Measurements from ENCODE around the gene TMEM126A. TPM values are rescaled to one million over a fixed set of nuclear protein-coding genes. Genes with fewer than 3 reads are reported as not detected.

TMEM126A gene
- total RNA-seq, 2 experiments from 2014 or later, result 45.3 to 49.4 TPM

DNA sequence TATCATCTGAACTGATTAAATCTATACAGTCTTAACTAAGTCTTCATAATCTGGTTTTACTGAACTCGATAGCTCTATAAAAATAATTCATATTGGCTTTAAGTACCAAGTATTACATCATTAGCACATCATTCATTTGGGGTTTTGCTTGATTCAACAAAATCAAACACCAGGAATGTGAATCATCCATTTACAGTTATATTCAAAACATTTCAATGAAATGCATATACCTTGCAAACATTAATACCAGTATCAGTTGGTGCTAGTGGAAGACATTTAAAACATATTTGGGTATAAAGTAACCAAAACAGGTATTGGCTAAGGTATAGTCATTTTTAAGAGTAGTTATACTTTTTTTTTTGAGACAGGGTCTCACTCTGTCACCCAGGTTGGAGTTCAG, 50.4 kb downstream of the TMEM126A start:
- DNase-seq, result no peak
- no peak overlapping the region for H3K27ac Mint-ChIP-seq
- no peaks in the 10 kb centered on the region for H3K36me3 Mint-ChIP-seq
- ChIA-PET POLR2A (interaction anchor here (1.6 kb wide), 1 partner anchor 130 kb away, joined by 3 read pairs; no protein-coding TSS in a partner anchor), CTCF (no interaction called here)
- H3K9me3 Mint-ChIP-seq, result no peaks in the 10 kb centered on the region
- intact Hi-C loops (cut with micrococcal nuclease), result no loop called here
- H3K27me3 Mint-ChIP-seq, result no peaks in the 10 kb centered on the region
- peaks cover 34% of the 10 kb centered on the region for H3K4me1 Mint-ChIP-seq (ENCODE audit: low read depth)
- H3K4me3 Mint-ChIP-seq, result no peak overlapping the region

DNA sequence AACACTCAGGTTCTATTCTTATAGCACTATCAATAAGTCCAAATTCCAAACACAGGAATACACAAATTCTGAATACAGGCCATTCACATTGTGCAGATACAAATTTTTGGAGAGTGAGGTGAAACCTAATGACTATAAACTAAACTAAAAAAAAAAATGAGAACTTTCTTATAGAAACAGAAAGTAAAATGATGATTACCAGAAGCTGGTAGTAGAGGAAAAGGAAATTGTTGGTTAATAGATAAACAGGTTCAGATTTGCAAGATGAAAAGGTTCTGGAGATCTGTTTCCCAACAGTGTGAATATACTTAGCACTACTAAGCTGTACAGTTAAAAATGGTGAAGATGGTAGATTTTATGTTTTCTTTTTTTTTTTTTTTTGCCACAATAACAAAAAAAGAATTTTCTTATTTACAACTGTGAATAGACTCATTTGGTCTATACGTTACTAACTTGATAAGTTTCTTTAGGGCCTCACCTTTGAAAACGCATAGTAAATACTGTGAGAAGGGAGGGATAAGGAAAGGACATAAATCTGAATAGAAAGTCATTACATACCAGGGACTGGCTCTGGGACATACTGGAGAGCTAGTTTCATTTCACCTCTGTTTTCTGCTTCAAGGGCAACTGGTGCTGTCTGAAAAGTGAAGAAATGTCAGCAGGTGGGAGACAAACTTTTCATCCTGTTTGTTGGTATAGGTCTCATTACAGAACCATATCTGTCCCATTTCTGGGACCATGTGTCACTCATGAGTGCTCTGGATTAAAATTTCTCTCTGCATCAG, 52.4 kb downstream of the TMEM126A start:
- CTCF ChIA-PET, result interaction anchor here (1.0 to 1.2 kb wide), 2 partner anchors 42 to 154 kb away, joined by 3 read pairs; no protein-coding TSS in a partner anchor
- POLR2A ChIA-PET, result interaction anchor here (0.6 to 1.1 kb wide), 5 partner anchors 84 to 735 kb away, joined by 3 to 4 read pairs (median 3); no protein-coding TSS in a partner anchor
- Mint-ChIP-seq H3K36me3 (no peaks in the 10 kb centered on the region), H3K4me3 (no peak overlapping the region), H3K9me3 (no peaks in the 10 kb centered on the region), H3K27ac (peak overlapping the region; percentile 63), H3K27me3 (no peaks in the 10 kb centered on the region), H3K4me1 (ENCODE audit: low read depth) (peaks cover 34% of the 10 kb centered on the region)
- no peak for DNase-seq
- intact Hi-C loops (cut with micrococcal nuclease), result loop anchor here (1.0 to 2.0 kb wide), 3 partner anchors 35 to 111 kb away; partner anchors contain the start of genes CREBZF and SYTL2

DNA sequence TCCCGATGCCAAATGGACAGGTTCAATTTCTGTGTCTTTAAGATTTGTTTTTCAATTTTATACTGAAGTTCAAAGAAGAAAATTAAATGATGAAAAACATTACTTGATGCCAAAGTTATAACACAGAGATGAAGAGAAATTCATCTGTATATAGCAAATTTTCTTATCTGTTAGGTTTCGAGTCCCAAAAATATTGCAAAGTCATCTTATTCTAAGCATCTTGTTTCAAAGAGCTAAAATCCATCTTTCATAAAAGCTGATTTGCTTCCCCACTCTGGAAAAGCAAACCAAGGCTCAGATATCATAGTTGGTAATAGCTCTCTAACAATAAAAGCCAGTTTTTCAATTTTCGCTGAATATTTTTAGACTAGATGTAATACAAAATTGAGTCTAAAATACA, 57.2 kb downstream of the TMEM126A start:
- H3K27me3 Mint-ChIP-seq, result no peaks in the 10 kb centered on the region
- CTCF ChIA-PET, result no interaction called here
- POLR2A ChIA-PET, result no interaction called here
- H3K9me3 Mint-ChIP-seq, result no peaks in the 10 kb centered on the region
- H3K27ac Mint-ChIP-seq, result no peak overlapping the region
- no peaks in the 10 kb centered on the region for H3K36me3 Mint-ChIP-seq
- DNase-seq, result no peak
- intact Hi-C loops (cut with micrococcal nuclease), result no loop called here
- peaks cover 8% of the 10 kb centered on the region for H3K4me1 Mint-ChIP-seq (ENCODE audit: low read depth)
- H3K4me3 Mint-ChIP-seq, result no peak overlapping the region

DNA sequence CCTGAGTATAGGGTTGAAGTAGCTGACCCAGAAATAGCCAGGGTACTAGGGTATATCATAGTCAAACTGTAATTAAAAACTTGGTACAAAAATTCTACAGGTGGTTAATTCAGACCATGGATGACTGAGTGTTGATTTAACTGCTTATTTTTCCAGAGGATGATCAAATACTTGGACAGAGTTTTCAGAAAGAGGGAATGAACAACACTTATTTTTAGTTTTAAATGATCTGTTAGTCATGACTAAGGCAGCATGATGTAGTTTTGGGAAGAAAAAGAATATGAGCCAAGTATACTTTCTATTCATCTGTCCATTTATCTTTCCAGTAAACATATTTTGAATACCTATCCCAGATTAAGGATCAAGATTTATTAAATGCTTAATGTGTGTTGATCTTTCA, 58.0 kb downstream of the TMEM126A start:
- Mint-ChIP-seq H3K36me3 (no peaks in the 10 kb centered on the region), H3K27ac (no peak overlapping the region), H3K4me1 (ENCODE audit: low read depth) (peaks cover under 1% of the 10 kb centered on the region), H3K9me3 (no peaks in the 10 kb centered on the region), H3K4me3 (no peak overlapping the region), H3K27me3 (no peaks in the 10 kb centered on the region)
- intact Hi-C loops (cut with micrococcal nuclease), result no loop called here
- ChIA-PET CTCF (no interaction called here), POLR2A (no interaction called here)
- no peak for DNase-seq

Other genes starting within 250 kb of the TMEM126A start
- 1 to 10 TPM; 1.7 to 2.1 TPM for gene DLG2, start 20.6 kb upstream of the TMEM126A start, total RNA-seq
- gene TMEM126B, start 19.4 kb upstream of the TMEM126A start, total RNA-seq, result 10 to 100 TPM; 59.8 to 64.5 TPM
- gene CREBZF, start 17.2 kb downstream of the TMEM126A start, total RNA-seq, result 10 to 100 TPM; 40.8 to 45.2 TPM
- gene CCDC89, start 38.2 kb downstream of the TMEM126A start, total RNA-seq, result not detected
- gene SYTL2, start 163.2 kb downstream of the TMEM126A start, total RNA-seq, result 10 to 100 TPM; 10.2 TPM
- not detected for gene CCDC83, start 207.4 kb downstream of the TMEM126A start, total RNA-seq